ENCODE measurements around the gene LRRN2. TPM values are rescaled to one million over a fixed set of nuclear protein-coding genes. Genes with fewer than 3 reads are reported as not detected.

The LRRN2 gene
- total and polyA plus RNA-seq, 9 of the 15 experiments (the other 6 are each of a cell fraction or from before 2014, with no cell fraction given) = 0.05 TPM; not detected in 8

DNA sequence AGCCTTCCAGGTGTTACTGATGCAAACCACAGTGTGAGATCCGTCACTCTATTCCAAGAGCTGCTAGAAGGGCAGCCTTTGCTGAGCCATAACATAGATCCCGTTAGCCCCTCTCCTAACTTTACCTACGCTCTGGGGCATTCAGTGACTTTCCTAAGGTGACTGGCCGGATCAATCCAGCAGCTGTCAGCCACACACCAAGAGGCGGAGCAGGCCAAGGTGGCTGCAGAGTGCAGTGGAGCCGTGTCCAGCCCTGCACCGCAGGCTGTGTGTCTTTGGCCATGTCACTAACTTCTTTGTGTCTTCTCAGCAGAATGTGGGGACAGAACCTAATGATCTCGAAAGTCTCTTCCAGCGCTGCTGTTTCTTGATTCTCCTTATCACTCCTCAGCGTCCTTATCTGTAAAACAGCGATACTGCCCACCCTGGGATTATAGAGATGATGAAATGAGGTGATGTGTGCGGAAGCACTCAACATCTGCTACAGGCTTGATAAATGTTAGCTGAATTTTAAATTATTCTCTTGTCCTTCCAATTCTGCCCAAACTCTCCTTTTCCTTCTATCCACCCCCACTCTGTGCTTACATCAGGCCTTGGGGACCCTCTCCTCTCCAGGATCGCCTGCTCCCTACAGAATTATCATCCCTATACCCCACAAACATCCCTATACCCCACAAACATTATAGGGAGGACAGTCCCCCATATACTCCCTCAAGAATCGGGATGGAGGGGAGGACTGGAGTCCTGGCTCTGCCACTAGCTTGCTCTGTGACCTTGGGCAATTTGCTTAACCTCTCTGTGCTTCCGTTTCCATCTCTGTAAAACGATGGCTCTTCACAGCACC is 25.8 kb upstream of the LRRN2 start (continued):
- TF ChIP-seq SIX5 (IDR thresholded peaks at IDR 0.05; ENCODE audit: borderline replicate concordance in 1 of 2, insufficient read depth in 1 of 2, low read depth in 1 of 2, low read length in 2 of 2) (no peak), SPI1 (IDR thresholded peaks at IDR 0.05; ENCODE audit: borderline replicate concordance, low read depth, low read length) (no peak), ZNF212 (CRISPR knock-in tag; IDR thresholded peaks at IDR 0.05) (no peak), TCF7L2 (IDR thresholded peaks at IDR 0.05; ENCODE audit: low read depth, low read length) (no peak), ZKSCAN3 (CRISPR knock-in tag; IDR thresholded peaks at IDR 0.05) (no peak), THAP7 (CRISPR knock-in tag; IDR thresholded peaks at IDR 0.05) (no peak), KLF1 (tag; IDR thresholded peaks at IDR 0.05) (no peak), ZNF699 (CRISPR knock-in tag; IDR thresholded peaks at IDR 0.05; ENCODE audit: insufficient replicate concordance) (no peak), ELF2 (CRISPR knock-in tag; IDR thresholded peaks at IDR 0.05) (peak; percentile 18; the same call in 1 of the 2 replicates), NBN (IDR thresholded peaks at IDR 0.05; ENCODE audit: low read depth) (peak; percentile 98)
- TF ChIP-seq, protein P1, sequence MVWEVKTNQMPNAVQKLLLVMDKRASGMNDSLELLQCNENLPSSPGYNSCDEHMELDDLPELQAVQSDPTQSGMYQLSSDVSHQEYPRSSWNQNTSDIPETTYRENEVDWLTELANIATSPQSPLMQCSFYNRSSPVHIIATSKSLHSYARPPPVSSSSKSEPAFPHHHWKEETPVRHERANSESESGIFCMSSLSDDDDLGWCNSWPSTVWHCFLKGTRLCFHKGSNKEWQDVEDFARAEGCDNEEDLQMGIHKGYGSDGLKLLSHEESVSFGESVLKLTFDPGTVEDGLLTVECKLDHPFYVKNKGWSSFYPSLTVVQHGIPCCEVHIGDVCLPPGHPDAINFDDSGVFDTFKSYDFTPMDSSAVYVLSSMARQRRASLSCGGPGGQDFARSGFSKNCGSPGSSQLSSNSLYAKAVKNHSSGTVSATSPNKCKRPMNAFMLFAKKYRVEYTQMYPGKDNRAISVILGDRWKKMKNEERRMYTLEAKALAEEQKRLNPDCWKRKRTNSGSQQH (CRISPR knock-in tag; IDR thresholded peaks at IDR 0.05) = no peak
- TF ChIP-seq, protein P2, sequence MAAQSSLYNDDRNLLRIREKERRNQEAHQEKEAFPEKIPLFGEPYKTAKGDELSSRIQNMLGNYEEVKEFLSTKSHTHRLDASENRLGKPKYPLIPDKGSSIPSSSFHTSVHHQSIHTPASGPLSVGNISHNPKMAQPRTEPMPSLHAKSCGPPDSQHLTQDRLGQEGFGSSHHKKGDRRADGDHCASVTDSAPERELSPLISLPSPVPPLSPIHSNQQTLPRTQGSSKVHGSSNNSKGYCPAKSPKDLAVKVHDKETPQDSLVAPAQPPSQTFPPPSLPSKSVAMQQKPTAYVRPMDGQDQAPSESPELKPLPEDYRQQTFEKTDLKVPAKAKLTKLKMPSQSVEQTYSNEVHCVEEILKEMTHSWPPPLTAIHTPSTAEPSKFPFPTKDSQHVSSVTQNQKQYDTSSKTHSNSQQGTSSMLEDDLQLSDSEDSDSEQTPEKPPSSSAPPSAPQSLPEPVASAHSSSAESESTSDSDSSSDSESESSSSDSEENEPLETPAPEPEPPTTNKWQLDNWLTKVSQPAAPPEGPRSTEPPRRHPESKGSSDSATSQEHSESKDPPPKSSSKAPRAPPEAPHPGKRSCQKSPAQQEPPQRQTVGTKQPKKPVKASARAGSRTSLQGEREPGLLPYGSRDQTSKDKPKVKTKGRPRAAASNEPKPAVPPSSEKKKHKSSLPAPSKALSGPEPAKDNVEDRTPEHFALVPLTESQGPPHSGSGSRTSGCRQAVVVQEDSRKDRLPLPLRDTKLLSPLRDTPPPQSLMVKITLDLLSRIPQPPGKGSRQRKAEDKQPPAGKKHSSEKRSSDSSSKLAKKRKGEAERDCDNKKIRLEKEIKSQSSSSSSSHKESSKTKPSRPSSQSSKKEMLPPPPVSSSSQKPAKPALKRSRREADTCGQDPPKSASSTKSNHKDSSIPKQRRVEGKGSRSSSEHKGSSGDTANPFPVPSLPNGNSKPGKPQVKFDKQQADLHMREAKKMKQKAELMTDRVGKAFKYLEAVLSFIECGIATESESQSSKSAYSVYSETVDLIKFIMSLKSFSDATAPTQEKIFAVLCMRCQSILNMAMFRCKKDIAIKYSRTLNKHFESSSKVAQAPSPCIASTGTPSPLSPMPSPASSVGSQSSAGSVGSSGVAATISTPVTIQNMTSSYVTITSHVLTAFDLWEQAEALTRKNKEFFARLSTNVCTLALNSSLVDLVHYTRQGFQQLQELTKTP (IDR thresholded peaks at IDR 0.05; ENCODE audit: low read depth in 1 of 2, partially characterized antibody in 2 of 2) = peak; percentile 68 to 97
- TF ChIP-seq, protein P3, sequence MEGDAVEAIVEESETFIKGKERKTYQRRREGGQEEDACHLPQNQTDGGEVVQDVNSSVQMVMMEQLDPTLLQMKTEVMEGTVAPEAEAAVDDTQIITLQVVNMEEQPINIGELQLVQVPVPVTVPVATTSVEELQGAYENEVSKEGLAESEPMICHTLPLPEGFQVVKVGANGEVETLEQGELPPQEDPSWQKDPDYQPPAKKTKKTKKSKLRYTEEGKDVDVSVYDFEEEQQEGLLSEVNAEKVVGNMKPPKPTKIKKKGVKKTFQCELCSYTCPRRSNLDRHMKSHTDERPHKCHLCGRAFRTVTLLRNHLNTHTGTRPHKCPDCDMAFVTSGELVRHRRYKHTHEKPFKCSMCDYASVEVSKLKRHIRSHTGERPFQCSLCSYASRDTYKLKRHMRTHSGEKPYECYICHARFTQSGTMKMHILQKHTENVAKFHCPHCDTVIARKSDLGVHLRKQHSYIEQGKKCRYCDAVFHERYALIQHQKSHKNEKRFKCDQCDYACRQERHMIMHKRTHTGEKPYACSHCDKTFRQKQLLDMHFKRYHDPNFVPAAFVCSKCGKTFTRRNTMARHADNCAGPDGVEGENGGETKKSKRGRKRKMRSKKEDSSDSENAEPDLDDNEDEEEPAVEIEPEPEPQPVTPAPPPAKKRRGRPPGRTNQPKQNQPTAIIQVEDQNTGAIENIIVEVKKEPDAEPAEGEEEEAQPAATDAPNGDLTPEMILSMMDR (IDR thresholded peaks at IDR 0.05 in 2 of 3, conservative IDR thresholded peaks at IDR 0.05 in 1 of 3; ENCODE audit: insufficient read depth in 2 of 3, low read depth in 1 of 3, low read length in 3 of 3) = no peak
- TF ChIP-seq, protein P4, sequence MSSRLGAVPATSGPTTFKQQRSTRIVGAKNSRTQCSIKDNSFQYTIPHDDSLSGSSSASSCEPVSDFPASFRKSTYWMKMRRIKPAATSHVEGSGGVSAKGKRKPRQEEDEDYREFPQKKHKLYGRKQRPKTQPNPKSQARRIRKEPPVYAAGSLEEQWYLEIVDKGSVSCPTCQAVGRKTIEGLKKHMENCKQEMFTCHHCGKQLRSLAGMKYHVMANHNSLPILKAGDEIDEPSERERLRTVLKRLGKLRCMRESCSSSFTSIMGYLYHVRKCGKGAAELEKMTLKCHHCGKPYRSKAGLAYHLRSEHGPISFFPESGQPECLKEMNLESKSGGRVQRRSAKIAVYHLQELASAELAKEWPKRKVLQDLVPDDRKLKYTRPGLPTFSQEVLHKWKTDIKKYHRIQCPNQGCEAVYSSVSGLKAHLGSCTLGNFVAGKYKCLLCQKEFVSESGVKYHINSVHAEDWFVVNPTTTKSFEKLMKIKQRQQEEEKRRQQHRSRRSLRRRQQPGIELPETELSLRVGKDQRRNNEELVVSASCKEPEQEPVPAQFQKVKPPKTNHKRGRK (tag; IDR thresholded peaks at IDR 0.05) = no peak
- TF ChIP-seq, protein P5, sequence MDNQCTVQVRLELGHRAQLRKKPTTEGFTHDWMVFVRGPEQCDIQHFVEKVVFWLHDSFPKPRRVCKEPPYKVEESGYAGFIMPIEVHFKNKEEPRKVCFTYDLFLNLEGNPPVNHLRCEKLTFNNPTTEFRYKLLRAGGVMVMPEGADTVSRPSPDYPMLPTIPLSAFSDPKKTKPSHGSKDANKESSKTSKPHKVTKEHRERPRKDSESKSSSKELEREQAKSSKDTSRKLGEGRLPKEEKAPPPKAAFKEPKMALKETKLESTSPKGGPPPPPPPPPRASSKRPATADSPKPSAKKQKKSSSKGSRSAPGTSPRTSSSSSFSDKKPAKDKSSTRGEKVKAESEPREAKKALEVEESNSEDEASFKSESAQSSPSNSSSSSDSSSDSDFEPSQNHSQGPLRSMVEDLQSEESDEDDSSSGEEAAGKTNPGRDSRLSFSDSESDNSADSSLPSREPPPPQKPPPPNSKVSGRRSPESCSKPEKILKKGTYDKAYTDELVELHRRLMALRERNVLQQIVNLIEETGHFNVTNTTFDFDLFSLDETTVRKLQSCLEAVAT (IDR thresholded peaks at IDR 0.05) = peak; percentile 64 to 70; a peak in 2 of 4 replicates

All from K562 (cell line).